Right lobe of liver (tissue), 4 donors: ENCODE results near the gene XRCC4.

ENCODE experiments used
- POLR2A ChIP-seq: fragments of 450-650 bp; IDR thresholded peaks from one replicate; pipeline ENCODE4 v1.6.1; 2017; ENCODE audit warnings: antibody characterized with exemption, mild to moderate bottlenecking
- TF ChIP-seq, protein P1 (sequence below), 4 donors: fragments of 200-600 bp in 3 of 4; fragments of 450-650 bp in 1 of 4; IDR thresholded peaks; one replicate each; pipeline versions ENCODE4 v1.5.1 to v1.8.0; 2016 to 2022; ENCODE audit warnings: antibody characterized with exemption in 4 of 4, mild to moderate bottlenecking in 2 of 4
- donor health status: DM: no; HTN: no; CAD: no.
- donor health status: DM: no; HTN: no; CAD: no.
- donor health status: DM: no; HTN: yes; CAD: no.

DNA sequence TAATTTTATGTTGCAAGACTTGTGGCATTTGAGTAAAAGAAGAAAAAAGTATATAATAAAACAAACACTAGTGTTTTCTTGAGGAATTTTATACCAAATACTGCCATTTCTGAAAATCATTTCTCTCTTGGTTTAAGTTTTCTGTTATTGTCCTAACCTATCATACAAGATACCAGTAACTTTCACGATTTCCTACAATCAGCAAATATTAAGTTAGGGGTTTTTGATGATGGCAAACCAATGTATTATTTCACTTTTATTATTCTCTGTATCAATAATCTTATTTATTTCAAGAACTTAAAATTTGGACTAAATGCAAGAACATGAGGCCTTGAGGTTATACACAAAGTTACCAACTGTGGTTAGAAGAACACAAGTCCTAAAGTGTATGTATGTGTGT is 285.2 kb downstream of the XRCC4 start:
- TF ChIP-seq, protein P1, sequence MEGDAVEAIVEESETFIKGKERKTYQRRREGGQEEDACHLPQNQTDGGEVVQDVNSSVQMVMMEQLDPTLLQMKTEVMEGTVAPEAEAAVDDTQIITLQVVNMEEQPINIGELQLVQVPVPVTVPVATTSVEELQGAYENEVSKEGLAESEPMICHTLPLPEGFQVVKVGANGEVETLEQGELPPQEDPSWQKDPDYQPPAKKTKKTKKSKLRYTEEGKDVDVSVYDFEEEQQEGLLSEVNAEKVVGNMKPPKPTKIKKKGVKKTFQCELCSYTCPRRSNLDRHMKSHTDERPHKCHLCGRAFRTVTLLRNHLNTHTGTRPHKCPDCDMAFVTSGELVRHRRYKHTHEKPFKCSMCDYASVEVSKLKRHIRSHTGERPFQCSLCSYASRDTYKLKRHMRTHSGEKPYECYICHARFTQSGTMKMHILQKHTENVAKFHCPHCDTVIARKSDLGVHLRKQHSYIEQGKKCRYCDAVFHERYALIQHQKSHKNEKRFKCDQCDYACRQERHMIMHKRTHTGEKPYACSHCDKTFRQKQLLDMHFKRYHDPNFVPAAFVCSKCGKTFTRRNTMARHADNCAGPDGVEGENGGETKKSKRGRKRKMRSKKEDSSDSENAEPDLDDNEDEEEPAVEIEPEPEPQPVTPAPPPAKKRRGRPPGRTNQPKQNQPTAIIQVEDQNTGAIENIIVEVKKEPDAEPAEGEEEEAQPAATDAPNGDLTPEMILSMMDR (IDR thresholded peaks at IDR 0.05): no peak
- no peak for TF ChIP-seq POLR2A
